ENCODE measurements around the gene PLG. TPM values are rescaled to one million over a fixed set of nuclear protein-coding genes. Genes with fewer than 3 reads are reported as not detected.

PLG gene
- total and polyA plus RNA-seq, 2 of the 4 experiments (the other 2 are of a cell fraction): not detected

GRCh38 chr6:160795721-160796120, 93.7 kb downstream of the PLG start:
- no peak overlapping the region for H3K4ac ChIP-seq (ENCODE audit: low read depth, low read length)
- H4K91ac ChIP-seq (ENCODE audit: insufficient read depth, low read depth, low read length): no peak overlapping the region
- H3K4me2 ChIP-seq (ENCODE audit: low read depth, low read length): no peak overlapping the region
- H3K4me1 ChIP-seq (ENCODE audit: control insufficient read depth, insufficient read depth, low read length): no peaks in the 10 kb centered on the region
- H4K5ac ChIP-seq (ENCODE audit: low read depth, low read length): no peak overlapping the region
- no TSS peak for BruUV-seq (replicated peaks)
- dilution Hi-C loops (cut with HindIII; ENCODE audit: low sequenced_read_pairs, unreplicated experiment) (no loop called here), intact Hi-C loops (cut with micrococcal nuclease) (no loop called here), in situ Hi-C loops (cut with MboI; ENCODE audit: low sequenced_read_pairs) (no loop called here)
- no peak overlapping the region for H3K4me3 ChIP-seq (ENCODE audit: insufficient read depth, low read depth, low read length)
- H2BK20ac ChIP-seq (ENCODE audit: low read depth, low read length): no peak overlapping the region
- WGBS, 2 experiments (ENCODE audit: extremely low coverage in 2 of 2, insufficient read length in 1 of 2): no CpG with 5 or more reads among the region's 1 CpG
- no peak overlapping the region for H2BK120ac ChIP-seq (ENCODE audit: low read depth, low read length)
- H2BK5ac ChIP-seq (ENCODE audit: low read depth, low read length, poor library complexity, severe bottlenecking): no peak overlapping the region
- H2AFZ ChIP-seq (replicated peaks; ENCODE audit: low read length, poor library complexity): no peak overlapping the region
- peaks cover 9% of the 10 kb centered on the region for H3K9me3 ChIP-seq (ENCODE audit: control insufficient read depth, insufficient read depth, low read length)
- no peak overlapping the region for H3K56ac ChIP-seq (ENCODE audit: extremely low read depth, insufficient read depth, low read length)
- H3K79me1 ChIP-seq (ENCODE audit: low read depth in 1 of 2, low read length in 2 of 2): no peaks in the 10 kb centered on the region
- no peak overlapping the region for H3K18ac ChIP-seq (ENCODE audit: low read depth, low read length)
- no peak overlapping the region for H2BK15ac ChIP-seq (ENCODE audit: low read depth, low read length)
- no peaks in the 10 kb centered on the region for H3K9me1 ChIP-seq (ENCODE audit: insufficient read depth, low read length)
- no peaks in the 10 kb centered on the region for H3K27me3 ChIP-seq (ENCODE audit: control insufficient read depth, insufficient read depth, low read length)
- no peaks in the 10 kb centered on the region for H4K20me1 ChIP-seq (ENCODE audit: insufficient read depth, low read length)
- ChIA-PET CTCF (no interaction called here), POLR2A (ENCODE audit: unreplicated experiment) (no interaction called here)
- H4K8ac ChIP-seq (ENCODE audit: low read depth in 2 of 2, low read length in 2 of 2): no peak overlapping the region
- no peak overlapping the region for H3K27ac ChIP-seq (ENCODE audit: insufficient read depth, low read length)
- no peak overlapping the region for H2AK5ac ChIP-seq (ENCODE audit: low read depth, low read length)
- no peak for TF ChIP-seq CTCF (conservative IDR thresholded peaks at IDR 0.05; ENCODE audit: low read depth, low read length)
- TF ChIP-seq USF2 (IDR thresholded peaks at IDR 0.05; ENCODE audit: low read depth, low read length): no peak
- TF ChIP-seq RFX5 (IDR thresholded peaks at IDR 0.05; ENCODE audit: low read depth, low read length): no peak
- no peak for TF ChIP-seq RCOR1 (IDR thresholded peaks at IDR 0.05; ENCODE audit: insufficient replicate concordance, low read length)
- no peak for TF ChIP-seq MAZ (IDR thresholded peaks at IDR 0.05; ENCODE audit: borderline replicate concordance, low read depth, low read length)
- no peak for TF ChIP-seq CHD1 (IDR thresholded peaks at IDR 0.05; ENCODE audit: low read depth, low read length)
- TF ChIP-seq MXI1 (IDR thresholded peaks at IDR 0.05; ENCODE audit: borderline replicate concordance, low read depth, low read length): no peak
- TF ChIP-seq BHLHE40 (IDR thresholded peaks at IDR 0.05; ENCODE audit: low read depth, low read length): no peak
- no peak for TF ChIP-seq MAFK (IDR thresholded peaks at IDR 0.05; ENCODE audit: low read depth, low read length)
- no peak for TF ChIP-seq ELK1 (IDR thresholded peaks at IDR 0.05; ENCODE audit: borderline replicate concordance, low read depth, low read length)
- TF ChIP-seq NFE2L2 (IDR thresholded peaks at IDR 0.05; ENCODE audit: low read depth, low read length): no peak
- TF ChIP-seq CEBPB (IDR thresholded peaks at IDR 0.05; ENCODE audit: low read depth, low read length): no peak
- TF ChIP-seq RAD21 (IDR thresholded peaks at IDR 0.05; ENCODE audit: low read length): no peak
- TF ChIP-seq POLR2A (IDR thresholded peaks at IDR 0.05; ENCODE audit: low read depth, low read length): no peak
- no peak for TF ChIP-seq FOS (IDR thresholded peaks at IDR 0.05; ENCODE audit: low read depth, low read length)
- TF ChIP-seq SMC3 (IDR thresholded peaks at IDR 0.05; ENCODE audit: low read depth, low read length): no peak
- ATAC-seq (ENCODE audit: low read depth): no peak
- H3K9ac ChIP-seq (ENCODE audit: low read depth, low read length): no peak overlapping the region
- no peak for DNase-seq
- no peaks in the 10 kb centered on the region for H3K36me3 ChIP-seq (ENCODE audit: control insufficient read depth, insufficient read depth, low read length)
- no peak overlapping the region for H3K23ac ChIP-seq (ENCODE audit: low read depth, low read length)
- no peak overlapping the region for H2AK9ac ChIP-seq (replicated peaks; ENCODE audit: low read depth, low read length, poor library complexity)
- no peak overlapping the region for H3K14ac ChIP-seq (replicated peaks; ENCODE audit: low read depth, low read length)

All from IMR-90 (cell line).